Measurements from ENCODE around the gene TBK1.
A peak's percentile ranks its signal among the peaks of the same experiment; 100 is the strongest.

TBK1 gene
- 85.1 to 110 reads per million in 2 donors for total RNA-seq

DNA sequence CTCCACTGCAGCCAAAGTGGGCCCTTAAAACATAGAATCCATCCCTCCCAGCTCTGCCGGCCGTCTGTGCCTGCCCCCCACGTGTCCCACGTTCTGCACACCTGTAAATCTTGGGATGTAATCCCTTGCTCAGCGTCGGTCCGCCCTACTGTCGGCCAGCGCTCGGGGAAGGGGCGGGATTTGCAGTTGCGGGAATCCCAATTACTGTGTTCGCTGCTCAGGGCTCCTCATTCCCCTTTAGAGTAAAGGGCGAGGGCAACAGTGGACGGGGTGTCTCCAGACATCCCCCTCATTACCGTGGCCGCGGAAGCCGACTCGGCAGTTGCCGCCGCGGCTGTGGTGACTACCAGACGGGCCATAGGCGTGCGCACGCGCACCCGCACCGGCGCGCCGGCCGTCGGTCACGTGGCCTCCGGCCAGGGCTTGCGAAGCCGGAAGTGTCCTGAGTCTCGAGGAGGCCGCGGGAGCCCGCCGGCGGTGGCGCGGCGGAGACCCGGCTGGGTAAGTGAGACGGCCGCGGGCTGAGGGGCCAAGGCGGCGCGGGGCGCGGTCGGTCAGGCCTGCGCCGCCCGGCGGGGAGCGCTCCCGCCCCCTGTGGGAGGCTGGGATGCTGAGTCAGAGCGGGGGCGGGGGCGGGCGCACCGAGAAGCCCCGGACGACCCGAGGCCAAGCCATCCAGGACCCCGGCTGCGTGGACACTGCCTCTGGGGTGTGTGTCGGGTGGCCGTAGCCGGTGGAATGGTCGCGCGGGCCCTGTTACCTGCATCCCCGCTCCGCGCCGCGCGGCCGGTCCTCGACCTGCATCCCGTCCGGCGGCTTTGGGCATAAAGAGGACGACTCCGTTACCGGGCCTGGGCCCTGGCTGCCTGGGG, at the start of gene TBK1:
Gene TBK1, plus strand, starts transcription at position 434 of the 872 bp plus-strand sequence. CDS start 3,751 bp downstream, outside the sequence.
- DNase-seq = peak; percentile 55

- DNase-seq = no peak
These were observed 49.7 kb upstream of the TBK1 start for GRCh38 chr12:64402181-64402580.

DNA sequence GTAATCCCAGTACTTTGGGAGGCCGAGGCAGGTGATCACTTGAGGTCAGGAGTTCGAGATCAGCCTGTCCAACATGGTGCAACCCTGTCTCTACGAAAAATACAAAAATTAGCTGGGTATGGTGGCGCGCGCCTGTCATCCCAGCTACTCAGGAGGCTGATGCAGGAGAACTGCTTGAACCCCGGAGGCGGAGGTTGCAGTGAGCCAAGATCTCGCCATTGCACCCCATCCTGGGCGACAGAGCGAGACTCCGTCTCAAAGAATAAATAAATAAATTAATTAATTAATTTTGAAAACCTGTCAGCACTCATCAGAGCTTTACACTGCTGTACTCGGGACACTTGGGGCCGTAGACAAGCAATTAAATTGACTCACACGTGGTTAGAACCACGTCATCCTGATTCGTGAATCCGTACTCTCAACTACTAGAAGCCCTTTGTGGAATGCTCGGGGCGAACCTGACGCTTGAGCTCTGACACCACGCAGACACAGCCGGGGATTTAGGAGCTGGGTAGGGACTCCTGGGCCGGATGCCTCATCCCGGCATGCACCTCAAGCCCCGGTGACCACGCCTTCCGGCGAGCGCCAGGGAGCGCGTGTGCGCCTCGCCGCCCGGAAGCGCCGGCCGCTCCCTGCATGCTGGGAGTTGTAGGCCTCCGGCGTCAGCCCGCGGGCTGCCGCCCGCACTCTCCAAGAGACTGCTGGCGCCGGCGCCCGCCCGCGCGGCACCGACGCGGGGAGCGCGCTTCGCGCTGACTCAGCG, 48.0 kb upstream of the TBK1 start, which contains the start of gene XPOT:
Gene XPOT, plus strand, starts transcription at position 686 of the 763 bp plus-strand sequence. CDS start 5,644 bp downstream, outside the sequence.
- peak; percentile 91 for DNase-seq

GRCh38 chr12:64404470-64405256, 47.3 kb upstream of the TBK1 start:
- DNase-seq = peak; percentile 37

DNA sequence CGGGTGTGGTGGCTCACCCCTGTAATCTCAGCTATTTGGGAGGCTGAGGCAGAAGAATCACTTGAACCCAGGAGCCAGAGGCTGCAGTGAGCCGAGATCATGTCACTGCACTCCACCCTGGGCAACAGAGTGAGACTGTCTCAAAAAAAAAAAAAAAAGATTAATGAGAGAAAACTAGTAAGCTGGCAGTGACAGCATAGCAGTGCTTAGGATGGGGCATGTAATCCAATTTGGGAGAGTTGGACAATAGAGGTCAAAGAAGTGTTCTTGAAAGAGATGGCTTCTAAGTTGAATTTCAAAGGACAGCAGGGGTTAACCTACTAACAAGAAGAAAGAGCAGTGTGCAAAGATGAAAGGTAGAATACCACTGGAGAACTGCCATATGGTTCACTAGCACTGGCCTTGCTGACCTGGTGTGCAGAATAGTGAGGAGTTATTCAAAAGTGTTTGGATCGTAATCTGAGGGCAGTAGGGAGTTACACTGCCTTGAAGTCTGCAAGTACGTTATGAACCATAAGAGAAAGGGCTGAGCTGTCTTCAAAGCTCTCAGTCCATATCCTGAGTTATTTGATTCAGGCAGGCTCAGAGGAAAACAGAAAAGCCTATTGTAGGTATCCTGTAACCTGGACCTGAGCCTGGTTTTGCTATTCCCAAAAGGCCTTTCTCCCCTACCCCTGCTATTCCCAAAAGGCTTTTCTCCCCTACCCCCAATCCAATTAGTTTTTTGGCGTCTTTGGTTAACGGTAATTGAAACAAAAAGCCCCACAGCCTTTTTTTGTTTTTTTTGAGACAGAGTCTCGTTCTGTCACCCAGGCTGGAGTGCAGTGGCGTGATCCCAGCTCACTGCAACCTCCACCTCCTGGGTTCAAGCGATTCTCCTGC, 44.3 kb upstream of the TBK1 start:
- no peak for DNase-seq

- no peak for DNase-seq
These were observed 40.5 kb upstream of the TBK1 start for GRCh38 chr12:64411427-64411826.

DNA sequence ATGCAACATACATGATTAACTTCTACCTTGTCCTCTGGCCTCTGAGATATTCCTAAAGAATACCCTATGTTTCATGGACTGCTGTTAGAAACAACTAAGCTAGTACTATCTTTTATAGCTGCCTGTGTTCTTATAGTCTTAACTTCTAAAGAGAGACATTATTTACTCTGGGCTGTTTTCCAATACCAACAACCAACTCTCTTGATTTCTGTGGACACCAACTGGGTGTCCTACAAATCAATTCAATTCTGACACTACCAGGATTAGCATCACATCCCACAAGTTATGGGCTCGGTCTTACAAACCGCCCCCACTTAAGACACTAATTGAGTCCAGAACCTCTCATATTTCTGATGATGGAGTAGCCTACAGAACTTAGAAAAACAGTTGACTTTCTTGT, 39.5 kb upstream of the TBK1 start:
- DNase-seq = no peak

DNA sequence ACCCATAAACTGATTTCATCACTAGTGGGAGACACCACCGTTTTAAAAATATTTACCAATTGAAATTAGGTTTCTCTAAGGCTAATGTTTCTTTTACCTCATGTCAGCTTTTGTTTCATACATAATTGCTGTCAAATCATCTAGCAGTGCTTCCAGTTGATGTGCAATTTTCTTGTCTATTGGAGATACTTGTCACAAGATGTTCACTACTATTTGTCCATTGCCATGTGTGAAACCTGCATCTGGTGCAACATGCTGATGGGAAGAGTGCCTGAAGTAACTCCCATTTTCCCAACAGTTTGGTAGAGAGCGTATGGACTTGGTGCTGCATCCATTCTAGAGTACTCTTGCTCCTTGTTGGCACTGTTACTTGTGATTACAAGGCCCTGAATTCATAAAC, 38.0 kb upstream of the TBK1 start:
- no peak for DNase-seq

DNA sequence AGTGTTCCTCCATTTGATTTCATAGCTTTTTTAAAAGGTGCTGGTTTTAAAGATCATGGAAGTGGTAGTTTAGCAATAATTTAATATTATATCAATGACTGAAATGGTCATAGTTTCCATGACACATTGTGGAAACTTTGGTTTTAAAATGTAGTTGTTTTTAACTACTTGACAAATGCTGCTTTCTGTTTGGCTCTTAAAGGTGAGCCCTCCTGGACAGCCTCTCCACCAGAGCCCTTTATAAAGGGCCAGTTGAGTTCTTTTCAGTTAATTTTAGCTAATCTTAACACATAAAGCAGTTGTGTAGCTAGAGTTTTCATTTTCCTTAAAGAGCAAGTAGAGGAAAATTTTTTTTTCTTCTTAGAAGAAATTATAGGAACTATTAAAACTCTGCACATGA, 33.7 kb upstream of the TBK1 start:
- DNase-seq = no peak

GRCh38 chr12:64419696-64420095, 32.2 kb upstream of the TBK1 start:
- DNase-seq = no peak

- no peak for DNase-seq
These were observed 23.9 kb upstream of the TBK1 start for GRCh38 chr12:64427988-64428387.

DNA sequence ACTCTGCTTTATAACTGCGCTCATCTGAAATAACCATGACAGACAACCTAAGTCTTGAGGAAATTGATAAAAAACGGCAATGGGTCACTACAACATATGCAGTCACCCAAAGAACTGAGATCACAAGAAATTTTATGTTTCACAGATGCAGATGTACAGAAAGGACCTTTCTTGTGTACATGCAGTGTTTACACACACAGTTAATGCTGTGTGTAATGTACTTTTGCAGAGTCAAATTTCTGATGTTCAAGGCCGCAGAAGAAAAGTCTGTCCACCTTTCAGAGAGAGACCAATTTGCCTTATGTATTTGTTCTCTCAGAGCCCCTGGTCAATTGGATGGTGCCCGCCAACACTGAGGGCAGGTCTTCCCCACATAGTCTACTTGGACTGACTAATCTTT, 23.0 kb upstream of the TBK1 start:
- DNase-seq = no peak

DNA sequence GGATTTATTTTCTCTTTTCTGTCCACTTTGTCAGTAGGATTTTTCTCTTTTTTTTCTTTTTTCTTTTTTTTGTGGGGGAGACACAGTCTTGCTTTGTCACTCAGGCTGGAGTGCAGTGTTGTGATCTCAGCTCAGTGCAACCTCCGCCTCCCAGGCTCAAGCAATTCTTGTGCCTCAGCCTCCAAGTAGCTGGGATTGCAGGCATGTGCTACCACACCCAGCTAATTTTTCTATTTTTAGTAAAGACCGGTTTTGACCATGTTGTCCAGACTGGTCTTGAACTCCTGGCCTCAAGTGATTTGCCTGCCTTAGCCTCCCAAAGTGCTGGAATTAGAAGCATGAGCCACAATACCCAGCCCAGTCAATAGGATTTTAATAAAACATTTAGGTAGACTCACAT, 21.0 kb upstream of the TBK1 start:
- DNase-seq = no peak

DNA sequence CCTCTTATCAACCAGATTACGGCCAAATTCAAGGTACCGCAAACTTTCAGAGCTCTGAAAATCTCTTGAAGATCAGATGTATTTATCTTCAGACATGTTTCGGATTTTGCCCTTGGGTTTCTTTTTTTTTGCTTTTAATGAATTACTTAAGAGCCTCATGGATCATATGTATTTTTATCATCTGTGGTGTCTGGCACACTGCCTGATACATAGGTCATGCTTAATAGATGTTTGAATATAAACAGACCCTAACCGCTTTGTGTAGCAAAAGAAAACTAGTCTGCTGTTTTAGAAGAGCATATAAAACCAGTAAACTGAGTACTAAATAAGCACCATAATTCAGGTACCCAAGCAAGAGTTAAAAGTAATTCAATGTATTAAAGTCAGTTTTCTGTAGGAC, 20.1 kb upstream of the TBK1 start:
- no peak for DNase-seq

DNA sequence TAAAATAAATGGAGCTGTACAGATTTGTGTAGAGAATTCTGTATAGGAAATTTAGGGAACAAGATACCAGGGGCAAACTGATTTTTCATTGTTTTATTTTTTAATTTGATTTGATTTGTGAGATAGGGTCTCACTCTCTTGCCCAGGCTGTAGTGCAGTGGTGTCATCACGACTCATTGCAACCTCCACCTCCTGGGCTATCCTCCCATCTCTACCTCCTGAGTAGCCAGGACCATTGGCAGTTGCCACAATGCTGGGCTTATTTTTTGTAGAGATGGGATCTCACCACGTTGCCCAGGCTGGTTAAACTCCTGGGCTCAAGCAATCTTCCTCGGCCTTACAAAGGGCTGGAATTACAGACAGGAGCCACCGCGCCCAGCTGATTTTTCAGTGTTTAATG, 18.0 kb upstream of the TBK1 start:
- DNase-seq = no peak

DNA sequence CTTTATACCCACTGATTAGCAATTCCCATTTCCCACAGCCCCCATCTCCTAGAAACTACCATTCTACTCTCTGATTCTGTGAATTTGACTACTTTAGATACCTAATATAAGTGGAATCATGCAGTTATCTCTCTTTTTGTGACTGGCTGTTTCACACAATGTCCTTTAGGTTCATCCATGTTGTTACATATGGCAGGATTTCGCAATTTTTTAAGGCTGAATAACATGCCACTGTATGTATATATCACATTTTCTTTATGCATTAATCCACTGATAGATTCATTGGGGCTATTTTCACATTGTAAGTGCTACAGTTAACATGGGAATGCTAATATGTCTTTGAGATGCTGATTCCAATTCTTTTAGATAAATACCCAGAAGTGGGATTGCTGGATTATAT, 11.8 kb upstream of the TBK1 start:
- no peak for DNase-seq

GRCh38 chr12:64445490-64445889, 6.4 kb upstream of the TBK1 start:
- no peak for DNase-seq

DNA sequence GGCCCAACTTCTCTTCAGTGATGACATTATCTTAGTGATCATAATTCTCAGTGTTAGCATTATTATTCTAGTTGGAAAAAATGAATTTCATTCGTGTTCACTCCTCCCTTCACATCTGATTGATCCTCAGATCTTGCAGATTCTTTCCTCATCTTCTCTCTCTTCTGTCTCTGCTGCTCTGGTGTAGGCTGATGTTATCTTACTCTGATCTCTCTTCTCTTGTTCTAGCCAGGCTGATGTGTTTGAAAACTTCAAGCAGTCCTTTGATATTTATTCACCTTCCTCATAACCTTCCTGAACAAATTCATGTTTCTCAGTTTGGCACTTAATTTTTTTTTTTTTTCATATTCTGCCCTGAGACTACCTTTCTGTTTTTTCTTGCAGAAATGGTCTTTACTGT, 5.6 kb upstream of the TBK1 start:
- no peak for DNase-seq

DNA sequence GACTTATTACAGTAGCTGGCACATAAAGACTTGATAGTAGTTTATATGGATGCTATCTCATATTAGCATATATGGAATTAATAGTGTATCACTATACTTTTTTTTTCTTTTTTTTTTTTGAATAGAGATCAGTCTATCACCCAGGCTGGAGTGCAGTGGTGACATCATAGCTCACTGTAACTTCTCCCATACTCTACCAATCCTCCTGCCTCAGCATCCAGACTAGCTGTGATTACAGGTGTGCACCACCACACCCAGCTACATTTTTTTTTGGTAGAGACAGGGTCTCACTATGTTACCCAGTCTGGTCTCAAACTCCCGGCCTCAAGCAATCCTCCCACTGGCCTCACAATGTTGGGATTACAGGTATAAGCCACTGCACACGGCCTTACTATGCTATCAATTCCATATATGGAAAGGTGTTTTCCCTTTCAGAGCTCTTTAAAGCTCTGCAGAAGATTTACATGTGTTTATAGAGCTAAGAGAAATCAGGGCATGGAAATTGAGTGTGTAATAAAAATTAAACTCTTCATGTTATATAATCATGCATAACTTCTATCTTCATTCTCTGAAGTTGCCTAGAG, 1.8 kb upstream of the TBK1 start:
- no peak for DNase-seq

GRCh38 chr12:64450711-64451486, 1.0 kb upstream of the TBK1 start:
- no peak for DNase-seq

Data from activated gamma-delta T cell (primary cell).